ENCODE measurements around the gene HTT. TPM values are rescaled to one million over a fixed set of nuclear protein-coding genes. Genes with fewer than 3 reads are reported as not detected.

Gene HTT
- total and polyA plus RNA-seq, 9 of the 15 experiments (the other 6 are each of a cell fraction or from before 2014, with no cell fraction given) = 0.66 to 31.6 (median 14.7) TPM

GRCh38 chr4:3079694-3080123, 5.2 kb downstream of the HTT start (continued):
- TF ChIP-seq ZBTB1 (CRISPR knock-in tag; IDR thresholded peaks at IDR 0.05; ENCODE audit: borderline replicate concordance, low read depth) (no peak), NFIC (IDR thresholded peaks at IDR 0.05) (peak; percentile 52; the same call in 1 of the 2 replicates), IRF9 (tag; IDR thresholded peaks at IDR 0.05) (no peak), SRSF3 (IDR thresholded peaks at IDR 0.05; ENCODE audit: insufficient read depth, low read length) (no peak), POLR2AphosphoS2 (IDR thresholded peaks at IDR 0.05; ENCODE audit: low read length) (no peak), FOSL1 (tag; conservative IDR thresholded peaks at IDR 0.05) (no peak; the same call in none of the 2 replicates), DDX20 (tag; IDR thresholded peaks at IDR 0.05; ENCODE audit: low read depth) (no peak), ZNF23 (CRISPR knock-in tag; IDR thresholded peaks at IDR 0.05) (no peak), ZNF24 (IDR thresholded peaks at IDR 0.05) (peak; percentile 84), SRSF7 (optimal IDR thresholded peaks at IDR 0.05; ENCODE audit: low read depth, low read length) (no peak), ZNF449 (CRISPR knock-in tag; IDR thresholded peaks at IDR 0.05) (no peak), ARID2 (IDR thresholded peaks at IDR 0.05) (no peak), RFX1 (IDR thresholded peaks at IDR 0.05) (no peak), PBX2 (CRISPR knock-in tag; IDR thresholded peaks at IDR 0.05; ENCODE audit: low read depth) (no peak), PBX2 (tag; conservative IDR thresholded peaks at IDR 0.05; ENCODE audit: low read depth) (peak; percentile 57; the same call in 1 of the 2 replicates), PPARD (CRISPR knock-in tag; IDR thresholded peaks at IDR 0.05) (no peak)
